NOMO-1 treated with DMSO at 0.1 percent for 48 hours (cell line): ENCODE measurements around the gene UGT1A8.
A peak's percentile ranks its signal among the peaks of the same experiment; 100 is the strongest.
"Not testable (repeated sequence)": the region's sequence is repeated elsewhere in the genome, so short reads cannot be mapped to it uniquely, and the experiment has no call there.

Experiments used
- DNase-seq: peaks from one replicate; lab custom pipeline; 2025; ENCODE audit not compliant: unreplicated experiment; lab: John Stamatoyannopoulos, UW

Gene UGT1A8

GRCh38 chr2:233684640-233685039 is 67.2 kb downstream of the UGT1A8 start:
- DNase-seq: no peak

GRCh38 chr2:233686928-233687327 is 69.5 kb downstream of the UGT1A8 start:
- peak; percentile 31 for DNase-seq

- no peak for DNase-seq
Observed at GRCh38 chr2:233688341-233688740, 70.9 kb downstream of the UGT1A8 start.

GRCh38 chr2:233689031-233689430 is 71.6 kb downstream of the UGT1A8 start:
- DNase-seq: no peak

DNA sequence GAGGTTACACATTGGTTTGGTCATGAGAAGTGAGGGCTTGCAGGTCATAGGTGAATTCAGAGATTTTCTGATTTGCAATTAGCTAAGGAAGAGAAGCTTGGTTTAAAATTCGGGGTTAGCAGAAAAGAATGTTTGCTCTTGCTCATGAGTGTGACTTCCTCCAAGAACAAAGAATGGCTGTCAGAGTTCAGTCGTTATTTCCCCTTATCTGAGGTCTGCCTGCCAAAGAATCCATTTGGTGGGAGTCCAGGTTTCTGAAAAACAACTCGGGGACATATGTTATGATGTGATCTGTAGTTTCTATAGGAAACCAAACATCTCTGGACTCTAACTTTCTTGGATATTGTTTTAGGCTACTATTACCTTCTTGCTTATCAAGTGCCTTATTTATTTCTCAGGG is 72.1 kb downstream of the UGT1A8 start:
- no peak for DNase-seq

DNA sequence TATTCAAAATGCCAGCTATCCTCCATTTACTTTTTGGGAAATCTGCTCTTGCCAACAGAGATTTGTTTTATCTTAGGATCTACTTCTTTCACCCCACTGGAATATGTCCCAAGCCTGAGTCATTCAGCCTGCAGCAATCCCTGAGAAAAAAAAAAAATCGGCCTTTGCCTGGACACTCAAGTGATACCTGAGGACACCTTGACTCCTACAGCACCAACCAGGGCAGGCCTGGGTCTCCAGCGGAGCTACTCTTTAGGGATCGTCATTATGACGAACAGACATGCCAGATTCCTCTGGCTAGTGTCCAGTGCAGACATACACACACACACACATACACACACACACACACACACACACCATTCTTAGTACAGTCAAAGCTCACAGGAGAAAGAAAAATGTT is 73.0 kb downstream of the UGT1A8 start:
- no peak for DNase-seq

DNA sequence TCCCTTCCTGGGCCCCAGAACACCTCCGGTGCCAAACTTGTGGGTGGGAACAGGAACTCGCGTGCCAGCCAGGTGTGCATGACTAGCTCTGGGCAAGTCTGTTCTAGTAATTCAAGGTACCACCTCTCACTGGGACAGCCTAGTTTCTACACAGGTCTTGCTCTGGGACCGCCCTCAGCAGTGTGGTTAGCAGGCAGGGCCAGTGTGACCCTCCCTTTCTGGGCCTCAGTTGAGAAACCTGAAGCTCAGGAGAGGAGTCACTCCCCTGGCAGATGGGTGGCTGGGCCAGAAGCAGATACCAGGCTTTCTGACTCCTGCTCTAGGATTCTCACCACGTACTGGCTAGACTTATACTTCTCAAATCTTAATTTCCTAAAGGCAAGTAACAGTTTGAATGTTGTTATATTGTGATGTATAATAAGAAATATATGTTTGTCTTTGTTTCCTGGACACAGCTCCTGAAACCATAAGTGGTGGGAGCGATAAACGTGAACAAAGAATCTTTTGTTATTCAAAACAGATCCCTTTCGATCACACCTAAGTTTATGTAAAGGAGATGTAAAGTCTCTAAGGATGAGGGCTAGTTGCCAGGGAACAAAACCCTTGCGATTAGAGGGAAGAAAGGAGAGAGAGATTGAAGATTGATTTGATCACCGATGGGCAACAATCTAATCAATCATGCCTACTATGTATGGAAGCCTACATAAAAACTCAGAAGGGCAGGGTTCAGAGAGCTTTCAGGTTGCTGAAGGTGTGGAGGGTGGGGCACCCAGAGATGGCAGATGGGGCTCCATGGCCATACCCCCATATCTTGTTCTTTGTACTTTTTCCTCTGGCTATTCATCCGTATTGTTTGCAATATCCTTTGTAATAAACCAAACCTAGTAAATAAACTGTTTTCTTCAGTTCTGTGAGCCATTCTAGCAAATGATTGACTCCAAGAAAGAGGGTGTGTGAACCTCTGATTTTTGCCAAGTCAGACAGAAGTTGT is 74.3 kb downstream of the UGT1A8 start:
- DNase-seq: no peak

- DNase-seq: no peak
Observed at GRCh38 chr2:233692648-233693047, 75.2 kb downstream of the UGT1A8 start, which contains the start of gene UGT1A6. UGT1A6 (plus strand) TSS chr2:233692890; CDS start chr2:233693005, 115 bp downstream.

GRCh38 chr2:233693963-233694362 is 76.5 kb downstream of the UGT1A8 start:
- no peak for DNase-seq

GRCh38 chr2:233698740-233699139 is 81.3 kb downstream of the UGT1A8 start:
- no peak for DNase-seq

DNA sequence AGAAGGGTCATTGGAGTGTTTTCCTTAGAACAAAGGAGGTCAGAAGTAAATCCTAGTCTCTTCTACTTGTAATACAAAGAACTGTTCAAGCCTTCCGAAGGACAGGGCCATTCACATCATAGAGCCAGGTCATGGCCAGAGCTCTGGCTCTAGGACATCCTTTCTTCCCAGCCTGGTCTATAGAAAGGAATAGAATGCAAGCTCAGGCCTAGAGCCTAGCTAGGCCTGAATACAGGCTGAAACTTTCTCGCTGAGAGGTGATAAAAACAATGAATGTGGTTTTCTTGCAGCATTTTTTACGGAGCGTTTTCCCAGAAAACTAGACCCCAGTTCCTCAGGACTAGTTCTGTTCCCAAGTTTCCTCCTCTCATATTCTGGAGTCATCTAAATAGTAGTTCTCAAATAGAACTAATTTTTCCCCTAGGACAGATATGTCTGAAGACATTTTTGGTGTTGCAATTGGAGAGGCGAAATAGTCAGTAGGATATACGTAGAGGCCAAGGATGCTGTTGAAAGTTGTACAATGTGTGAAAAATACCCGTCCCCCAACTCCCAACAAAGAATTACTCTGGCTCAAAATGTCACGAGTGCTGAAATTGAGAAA is 82.1 kb downstream of the UGT1A8 start:
- no peak for DNase-seq

DNA sequence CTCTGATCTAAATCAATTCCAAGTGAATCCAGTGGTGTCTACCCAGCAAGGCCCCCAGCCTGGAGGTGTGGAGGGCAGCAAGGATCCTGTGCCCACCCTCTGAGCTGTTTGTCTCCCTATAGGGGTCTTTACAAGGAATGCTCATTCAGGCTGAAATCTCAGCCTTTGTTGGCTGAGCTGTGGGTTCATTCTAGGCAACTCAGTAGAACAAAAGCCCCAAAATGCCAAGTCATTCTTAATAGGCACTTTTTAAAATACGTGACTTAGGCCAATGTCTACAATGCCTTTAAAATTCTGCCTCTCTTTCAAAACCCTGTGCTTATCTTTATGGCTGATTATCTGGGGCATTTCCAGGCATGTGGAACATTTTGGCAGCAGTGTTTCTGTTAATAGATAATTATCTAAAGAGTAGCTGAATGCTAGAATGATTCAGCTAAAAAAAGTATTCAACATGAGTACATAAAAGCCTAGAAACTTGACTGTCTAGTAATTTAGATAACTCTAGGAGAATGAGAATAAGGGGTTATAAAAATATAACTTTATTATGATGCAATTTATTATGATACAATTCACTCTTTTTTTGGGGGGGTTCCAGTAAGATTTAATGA is 82.7 kb downstream of the UGT1A8 start:
- no peak for DNase-seq

DNA sequence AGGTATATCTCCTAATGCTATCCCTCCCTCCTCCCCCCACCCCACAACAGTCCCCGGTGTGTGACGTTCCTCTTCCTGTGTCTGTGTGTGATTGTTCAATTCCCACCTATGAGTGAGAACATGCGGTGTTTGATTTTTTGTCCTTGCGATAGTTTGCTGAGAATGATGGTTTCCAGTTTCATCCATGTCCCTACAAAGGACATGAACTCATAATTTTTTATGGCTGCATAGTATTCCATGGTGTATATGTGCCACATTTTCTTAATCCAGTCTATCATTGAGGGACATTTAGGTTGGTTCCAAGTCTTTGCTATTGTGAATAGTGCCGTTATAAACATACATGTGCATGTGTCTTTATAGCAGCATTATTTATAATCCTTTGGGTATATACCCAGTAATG is 83.4 kb downstream of the UGT1A8 start:
- DNase-seq: not testable (repeated sequence)

DNA sequence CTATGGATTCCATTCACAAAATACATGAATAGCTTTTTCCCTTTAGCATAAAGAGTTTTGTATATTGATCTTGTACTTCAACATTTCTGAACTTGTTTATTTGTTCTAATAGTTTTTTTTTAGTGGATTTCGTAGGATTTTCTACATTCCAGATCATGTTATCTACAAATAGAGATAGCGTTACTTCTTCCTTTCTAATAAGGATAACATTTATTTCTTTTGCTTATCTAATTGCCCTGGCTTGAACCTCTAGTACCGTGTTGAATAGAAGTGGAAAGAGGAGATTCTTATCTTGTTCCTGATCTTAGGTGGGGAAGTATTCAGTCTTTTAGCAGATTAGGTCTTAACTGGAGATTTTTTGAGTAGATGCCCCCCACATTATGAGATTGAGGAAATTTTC is 84.8 kb downstream of the UGT1A8 start:
- no peak for DNase-seq

DNA sequence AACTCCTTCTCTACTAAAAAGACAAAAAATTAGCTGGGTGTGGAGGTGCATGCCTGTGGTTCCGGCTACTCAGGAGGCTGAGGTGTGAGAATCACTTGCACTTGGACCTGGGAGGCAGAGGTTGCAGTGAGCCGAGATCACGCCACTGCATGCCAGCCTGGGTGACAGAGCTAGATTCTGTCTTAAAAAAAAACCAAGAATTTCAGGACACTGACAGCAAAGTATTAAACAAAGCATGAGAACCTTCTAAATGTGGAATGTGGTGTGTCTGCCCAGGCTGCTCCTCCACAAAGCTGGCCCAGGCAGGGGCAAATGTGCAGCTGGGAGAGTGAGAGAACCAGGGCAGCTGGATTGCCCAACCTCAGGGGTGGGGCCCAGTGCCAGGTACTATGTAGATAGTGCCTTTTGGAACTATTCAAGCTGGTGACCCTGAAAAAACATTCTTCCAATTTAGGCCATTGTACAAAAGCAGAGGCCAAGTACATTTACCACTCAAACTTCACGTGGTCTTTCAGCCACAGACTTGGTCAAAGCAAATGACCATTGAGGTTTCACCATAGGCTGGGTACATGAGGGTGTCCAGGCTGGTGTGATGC is 88.6 kb downstream of the UGT1A8 start:
- no peak for DNase-seq

DNA sequence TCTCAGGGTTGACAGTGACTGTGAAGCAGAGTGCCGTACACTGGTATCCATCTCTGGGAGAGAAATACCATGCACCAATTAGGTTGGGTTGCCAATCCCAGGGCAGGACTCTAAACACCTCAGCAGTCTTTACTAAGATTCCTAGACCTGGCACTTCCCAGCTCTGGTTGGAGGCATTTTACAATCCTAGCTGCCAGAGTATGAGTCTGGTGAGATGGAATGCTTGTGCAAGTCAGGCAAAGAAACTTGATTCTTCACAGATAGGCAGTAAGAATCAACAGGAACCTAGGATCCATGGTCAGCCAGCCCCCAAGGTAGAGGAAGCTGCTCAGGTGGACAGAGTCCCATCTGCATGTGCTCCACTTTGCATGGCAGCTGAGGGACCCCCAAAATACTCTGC is 89.3 kb downstream of the UGT1A8 start:
- no peak for DNase-seq

DNA sequence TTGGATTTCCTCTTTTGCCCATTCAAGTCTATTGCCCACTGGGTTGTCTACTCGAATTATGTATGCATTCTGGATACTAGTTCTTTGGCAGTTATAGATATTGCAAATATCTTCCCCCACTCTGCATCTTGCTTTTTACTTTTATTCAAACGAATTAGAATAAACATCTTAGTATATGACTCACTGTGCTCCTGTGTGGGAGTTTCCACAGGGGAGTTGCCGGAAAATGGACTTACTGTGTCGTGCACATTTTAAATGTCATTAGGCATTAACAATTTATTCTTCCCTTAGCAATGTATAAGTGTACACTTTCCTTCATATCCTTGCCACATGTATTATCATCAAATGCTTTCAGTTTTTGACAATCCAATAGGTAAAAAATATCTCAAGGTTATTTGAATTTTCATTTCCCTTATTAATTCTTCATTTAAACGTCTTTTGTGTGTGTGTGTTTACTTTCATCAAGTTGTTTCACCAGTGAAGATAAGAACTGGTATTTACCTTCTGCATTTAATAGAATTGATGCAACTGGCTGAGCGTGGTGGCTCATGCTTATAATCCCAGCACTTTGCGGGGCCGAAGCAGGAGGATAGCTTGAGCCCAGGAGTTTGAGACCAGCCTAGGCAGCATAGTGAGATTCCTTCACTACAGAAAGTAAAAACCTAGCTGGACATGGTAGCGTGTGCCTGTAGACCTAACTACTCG is 90.7 kb downstream of the UGT1A8 start:
- DNase-seq: no peak

DNA sequence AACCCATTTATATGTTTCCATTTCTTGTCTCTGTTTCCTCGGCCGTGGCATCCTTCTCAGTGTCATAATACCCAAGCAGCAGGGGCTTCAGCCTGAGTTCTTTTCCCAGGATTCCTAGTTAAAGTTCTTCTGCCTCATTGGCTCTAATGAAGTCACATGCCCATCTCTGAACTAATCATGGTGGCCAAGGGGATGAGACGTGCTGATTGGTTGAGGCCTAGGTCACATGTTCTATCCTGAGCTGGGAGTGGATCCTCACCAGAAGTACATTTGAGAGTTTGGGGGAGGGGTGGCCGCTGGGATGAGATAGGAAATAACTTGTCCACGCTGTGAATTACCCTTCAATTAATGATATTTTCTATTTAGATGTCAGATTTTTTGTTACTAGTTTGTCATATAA is 91.5 kb downstream of the UGT1A8 start:
- DNase-seq: no peak

DNA sequence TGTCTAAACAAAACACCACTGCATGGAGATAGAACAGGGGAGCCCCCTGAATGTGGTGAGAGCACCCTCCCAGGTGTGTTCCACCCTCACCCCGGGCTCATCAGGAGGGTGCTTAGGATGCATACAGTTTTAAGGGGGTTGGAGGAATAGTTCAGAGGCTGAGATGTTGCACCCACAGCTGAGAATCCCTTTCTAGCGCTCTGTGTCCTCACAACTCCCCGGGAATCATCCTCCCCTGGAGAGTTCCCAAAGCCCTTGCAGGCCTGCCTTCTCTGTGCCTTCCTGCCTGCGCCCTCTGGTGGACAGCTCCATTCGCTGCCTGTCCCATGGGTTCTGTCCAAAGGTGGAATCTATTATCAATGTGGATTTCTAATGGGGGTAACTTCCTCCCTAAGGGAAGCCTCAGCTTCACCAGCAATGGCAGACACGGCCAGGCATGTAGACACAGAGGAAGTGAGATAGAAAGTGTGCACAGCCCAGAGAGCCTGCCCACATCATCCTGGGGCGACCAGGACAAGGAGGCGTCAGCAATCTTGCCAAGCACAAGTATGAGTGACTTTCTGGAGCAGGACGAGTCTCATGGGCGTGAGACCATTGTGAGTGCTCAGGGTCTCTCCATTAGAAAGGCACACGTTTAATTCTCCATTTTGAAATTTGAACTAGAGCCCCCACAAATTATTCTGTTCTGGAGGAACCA is 94.0 kb downstream of the UGT1A8 start:
- peak; percentile 30 for DNase-seq

GRCh38 chr2:233712611-233713261 is 95.3 kb downstream of the UGT1A8 start, which contains the start of gene UGT1A5:
UGT1A5 (plus strand) TSS chr2:233712907; CDS start chr2:233712992, 85 bp downstream.
- DNase-seq: no peak
